ENCODE results near the gene UGCG. TPM values are rescaled to one million over a fixed set of nuclear protein-coding genes. Genes with fewer than 3 reads are reported as not detected.
A peak's percentile ranks its signal among the peaks of the same experiment; 100 is the strongest.

UGCG gene
- total and polyA plus RNA-seq, 10 of the 15 experiments (the other 5 are each of a cell fraction or from before 2014, with no cell fraction given), result 21.7 to 96.6 (median 48.9) TPM

DNA sequence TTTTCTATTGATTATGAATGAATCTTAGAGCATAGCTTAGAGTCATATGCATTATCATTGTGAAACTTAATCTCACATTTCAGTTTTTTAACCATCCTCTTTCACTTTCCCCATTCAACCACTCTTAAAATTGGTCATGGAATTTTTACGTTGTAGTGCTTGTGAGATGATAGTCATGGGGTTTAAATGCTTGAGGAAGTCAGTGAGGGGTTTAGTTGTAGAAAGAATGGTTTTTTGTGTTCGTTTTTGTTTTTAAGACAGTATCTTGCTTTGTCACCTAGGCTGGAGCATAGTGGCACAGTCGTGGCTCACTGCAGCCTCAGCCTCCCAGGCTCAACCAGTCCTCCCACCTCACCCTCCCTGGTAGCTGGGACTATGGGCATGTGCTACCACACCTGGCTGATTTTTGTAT is 19.6 kb downstream of the UGCG start (continued):
- no peak for TF ChIP-seq ZBTB33 (IDR thresholded peaks at IDR 0.05)
- peak; percentile 63 for TF ChIP-seq SKIL (IDR thresholded peaks at IDR 0.05; ENCODE audit: low read depth, poor library complexity, severe bottlenecking)
- 0 out of 2 replicates have a peak, but pooled peaks have one; percentile 39 for TF ChIP-seq ZBED1 (IDR thresholded peaks at IDR 0.05; ENCODE audit: borderline replicate concordance)
- TF ChIP-seq JUNB (IDR thresholded peaks at IDR 0.05), result peak; percentile 79
- no peak for TF ChIP-seq HCFC1 (IDR thresholded peaks at IDR 0.05; ENCODE audit: low read length)
- TF ChIP-seq JUND (IDR thresholded peaks at IDR 0.05; ENCODE audit: low read depth, low read length), result 0 out of 2 replicates have a peak, but pooled peaks have one; percentile 18
- TF ChIP-seq CEBPB (IDR thresholded peaks at IDR 0.05; ENCODE audit: borderline replicate concordance in 1 of 2, low read depth in 2 of 2, low read length in 2 of 2), result no peak
- TF ChIP-seq CREM (IDR thresholded peaks at IDR 0.05; ENCODE audit: low read depth), result peak; percentile 36; the same call in 1 of the 2 replicates

- BruUV-seq (replicated peaks), result TSS peak; percentile 24
- Histone ChIP-seq H3K27me3 (replicated peaks in 1 of 2; ENCODE audit: control insufficient read depth in 2 of 2, insufficient read depth in 2 of 2, low read length in 1 of 2) (no peaks in the 10 kb centered on the region), H3K79me2 (ENCODE audit: control insufficient read depth, insufficient read depth, low read length) (peaks cover 89% of the 10 kb centered on the region), H3K4me2 (ENCODE audit: control insufficient read depth, insufficient read depth) (peak overlapping the region; percentile 9), H4K20me1 (ENCODE audit: control insufficient read depth, insufficient read depth) (no peaks in the 10 kb centered on the region), H3K9ac (ENCODE audit: control insufficient read depth, insufficient read depth, low read length) (no peak overlapping the region), H3K4me1 (ENCODE audit: control insufficient read depth, insufficient read depth, low read length) (peaks cover 43% of the 10 kb centered on the region), H3K36me3 (ENCODE audit: control insufficient read depth in 2 of 2, insufficient read depth in 2 of 2, low read length in 1 of 2) (peaks cover 2 to 20% of the 10 kb centered on the region in 2 experiments; a peak in 3 of 4 replicates), H3K4me3 (no peak overlapping the region; the same call in 1 of the 2 replicates), H2AFZ (ENCODE audit: control insufficient read depth, low read depth, low read length) (no peak overlapping the region), H3K9me3 (replicated peaks; ENCODE audit: control insufficient read depth, insufficient read depth, low read length) (no peaks in the 10 kb centered on the region), H3K27ac (ENCODE audit: control insufficient read depth, insufficient read depth) (peak overlapping the region; percentile 76)
- no peak for FAIRE-seq
- SMC1A ChIA-PET (ENCODE audit: uncharacterized antibody, unreplicated experiment), result interaction anchor here (0.7 to 4.5 kb wide), 15 partner anchors 9 to 167 kb away, joined by 3 to 65 read pairs (median 13); partner anchors contain the start of gene UGCG
- intact Hi-C loops (cut with micrococcal nuclease; ENCODE audit: unreplicated experiment), result no loop called here
- in situ Hi-C loops (cut with MboI), result no loop called here
- POLR2A ChIA-PET, result interaction anchor here (0.5 to 3.9 kb wide), 7 partner anchors 9 to 459 kb away, joined by 3 to 45 read pairs (median 4); no protein-coding TSS in a partner anchor
- RAD21 ChIA-PET (ENCODE audit: unreplicated experiment), result interaction anchor here (0.6 to 4.2 kb wide), 16 partner anchors 13 to 161 kb away, joined by 3 to 50 read pairs (median 14); partner anchors contain the start of gene UGCG
- 0 out of 3 replicates have a peak, but pooled peaks have one; percentile 9 for ATAC-seq
- DNase-seq (ENCODE audit: low read depth, low spot score), result no peak
- WGBS (ENCODE audit: insufficient coverage, insufficient replicate concordance, low lambda C conversion rate, missing lambda C conversion rate), result 32% methylated on average over 5 of the region's 5 CpGs
- CTCF ChIA-PET, result interaction anchor here (1.6 to 3.9 kb wide), 2 partner anchors 9 to 48 kb away, joined by 4 to 25 read pairs; no protein-coding TSS in a partner anchor
- TF ChIP-seq SMARCA5 (IDR thresholded peaks at IDR 0.05), result no peak
- TF ChIP-seq HDAC2 (IDR thresholded peaks at IDR 0.05), result no peak
- no peak for TF ChIP-seq ESRRA (IDR thresholded peaks at IDR 0.05; ENCODE audit: low read length)
- no peak for TF ChIP-seq MEF2A (IDR thresholded peaks at IDR 0.05; ENCODE audit: insufficient read depth, low read depth, low read length)
- TF ChIP-seq POU2F2 (IDR thresholded peaks at IDR 0.05; ENCODE audit: borderline replicate concordance, low read depth, low read length), result 0 out of 3 replicates have a peak, but pooled peaks have one; percentile 37
- TF ChIP-seq CREM (IDR thresholded peaks at IDR 0.05; ENCODE audit: low read depth), result no peak
- no peak for TF ChIP-seq RCOR1 (conservative IDR thresholded peaks at IDR 0.05; ENCODE audit: low read depth, low read length)
- 0 out of 4 replicates have a peak, but pooled peaks of 1 of the 2 experiments have one; percentile 16 for TF ChIP-seq IKZF2 (IDR thresholded peaks at IDR 0.05)
- TF ChIP-seq, protein P1, sequence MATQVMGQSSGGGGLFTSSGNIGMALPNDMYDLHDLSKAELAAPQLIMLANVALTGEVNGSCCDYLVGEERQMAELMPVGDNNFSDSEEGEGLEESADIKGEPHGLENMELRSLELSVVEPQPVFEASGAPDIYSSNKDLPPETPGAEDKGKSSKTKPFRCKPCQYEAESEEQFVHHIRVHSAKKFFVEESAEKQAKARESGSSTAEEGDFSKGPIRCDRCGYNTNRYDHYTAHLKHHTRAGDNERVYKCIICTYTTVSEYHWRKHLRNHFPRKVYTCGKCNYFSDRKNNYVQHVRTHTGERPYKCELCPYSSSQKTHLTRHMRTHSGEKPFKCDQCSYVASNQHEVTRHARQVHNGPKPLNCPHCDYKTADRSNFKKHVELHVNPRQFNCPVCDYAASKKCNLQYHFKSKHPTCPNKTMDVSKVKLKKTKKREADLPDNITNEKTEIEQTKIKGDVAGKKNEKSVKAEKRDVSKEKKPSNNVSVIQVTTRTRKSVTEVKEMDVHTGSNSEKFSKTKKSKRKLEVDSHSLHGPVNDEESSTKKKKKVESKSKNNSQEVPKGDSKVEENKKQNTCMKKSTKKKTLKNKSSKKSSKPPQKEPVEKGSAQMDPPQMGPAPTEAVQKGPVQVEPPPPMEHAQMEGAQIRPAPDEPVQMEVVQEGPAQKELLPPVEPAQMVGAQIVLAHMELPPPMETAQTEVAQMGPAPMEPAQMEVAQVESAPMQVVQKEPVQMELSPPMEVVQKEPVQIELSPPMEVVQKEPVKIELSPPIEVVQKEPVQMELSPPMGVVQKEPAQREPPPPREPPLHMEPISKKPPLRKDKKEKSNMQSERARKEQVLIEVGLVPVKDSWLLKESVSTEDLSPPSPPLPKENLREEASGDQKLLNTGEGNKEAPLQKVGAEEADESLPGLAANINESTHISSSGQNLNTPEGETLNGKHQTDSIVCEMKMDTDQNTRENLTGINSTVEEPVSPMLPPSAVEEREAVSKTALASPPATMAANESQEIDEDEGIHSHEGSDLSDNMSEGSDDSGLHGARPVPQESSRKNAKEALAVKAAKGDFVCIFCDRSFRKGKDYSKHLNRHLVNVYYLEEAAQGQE (IDR thresholded peaks at IDR 0.05; ENCODE audit: low read depth, low read length), result no peak
Observed at GRCh38 chr9:111917201-111917600, 20.6 kb downstream of the UGCG start.

Measured in GM12878 (cell line).